Panc1 (cell line): ENCODE measurements around the gene SRSF1.

ENCODE experiments used
- CTCF ChIP-seq: fragments of 450-650 bp; IDR thresholded peaks from 2 replicates; pipeline ENCODE4 v1.5.1; 2017; ENCODE audit warnings: mild to moderate bottlenecking
- POLR2AphosphoS5 ChIP-seq: IDR thresholded peaks from 2 replicates; pipeline ENCODE4 v1.6.1; 2012; ENCODE audit warnings: mild to moderate bottlenecking, low read depth, low read length, moderate library complexity
- REST ChIP-seq, 2 experiments: IDR thresholded peaks; 2 replicates each; pipeline ENCODE4 v1.6.1; 2011 to 2012; ENCODE audit warnings: low read depth in 2 of 2, control low read depth in 1 of 2, low read length in 1 of 2, mild to moderate bottlenecking in 1 of 2, moderate library complexity in 1 of 2; ENCODE audit not compliant: insufficient read depth in 1 of 2
- SIN3A ChIP-seq: IDR thresholded peaks from 2 replicates; pipeline ENCODE4 v1.6.1; 2012; ENCODE audit warnings: low read depth, mild to moderate bottlenecking, low read length, moderate library complexity, borderline replicate concordance; ENCODE audit not compliant: insufficient read depth
- TCF7L2 ChIP-seq: IDR thresholded peaks from 2 replicates; pipeline ENCODE4 v1.6.1; 2011; ENCODE audit warnings: mild to moderate bottlenecking, low read depth, low read length, inconsistent platforms

DNA sequence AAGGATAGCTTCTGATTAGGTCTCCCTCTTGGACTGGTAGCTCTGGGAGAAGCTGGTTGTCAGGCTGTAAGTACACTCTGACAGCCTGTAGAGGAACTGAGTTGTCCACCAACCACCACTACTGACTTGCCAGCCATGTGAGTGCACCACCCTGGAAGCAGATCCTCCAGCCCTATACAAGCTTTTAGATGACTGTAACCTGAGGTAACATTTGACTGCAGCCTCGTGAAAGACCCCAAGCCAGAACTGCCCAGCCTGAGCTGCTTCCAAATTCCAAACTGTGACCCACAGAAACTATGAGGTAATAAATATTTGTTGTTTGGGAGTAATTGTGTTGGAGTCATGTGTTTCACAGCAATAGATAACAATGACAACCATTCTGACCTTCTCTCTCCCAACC is 45.4 kb upstream of the SRSF1 start:
- TF ChIP-seq POLR2AphosphoS5, result no peak
- TF ChIP-seq CTCF, result no peak
- no peak for TF ChIP-seq REST (IDR thresholded peaks at IDR 0.05; ENCODE audit: insufficient read depth in 1 of 2, low read depth in 2 of 2, low read length in 1 of 2)
- TF ChIP-seq SIN3A, result no peak
- no peak for TF ChIP-seq TCF7L2
